ENCODE measurements around the gene TOR1AIP2.

Gene TOR1AIP2

GRCh38 chr1:179917601-179918429, 40.2 kb upstream of the TOR1AIP2 start:
- Histone ChIP-seq H3K4me2 (ENCODE audit: low read length) (no peak overlapping the region), H3K27ac (ENCODE audit: low read length) (no peak overlapping the region), H3K4me3 (ENCODE audit: low read length) (no peak overlapping the region), H2AFZ (ENCODE audit: low read depth, low read length) (no peak overlapping the region), H3K79me2 (ENCODE audit: low read length) (no peaks in the 10 kb centered on the region), H3K4me1 (ENCODE audit: low read length) (peaks cover 1% of the 10 kb centered on the region), H3K9me3 (ENCODE audit: insufficient read depth, low read length) (no peaks in the 10 kb centered on the region), H3K36me3 (replicated peaks; ENCODE audit: low read depth, low read length) (peaks cover 44% of the 10 kb centered on the region), H3K9ac (ENCODE audit: low read length) (no peak overlapping the region), H3K27me3 (ENCODE audit: low read depth, low read length) (no peaks in the 10 kb centered on the region), H4K20me1 (ENCODE audit: insufficient read depth, low read length) (no peaks in the 10 kb centered on the region)
- no peak for TF ChIP-seq EZH2phosphoT487 (IDR thresholded peaks at IDR 0.05; ENCODE audit: low read depth)
- TF ChIP-seq, protein P1, sequence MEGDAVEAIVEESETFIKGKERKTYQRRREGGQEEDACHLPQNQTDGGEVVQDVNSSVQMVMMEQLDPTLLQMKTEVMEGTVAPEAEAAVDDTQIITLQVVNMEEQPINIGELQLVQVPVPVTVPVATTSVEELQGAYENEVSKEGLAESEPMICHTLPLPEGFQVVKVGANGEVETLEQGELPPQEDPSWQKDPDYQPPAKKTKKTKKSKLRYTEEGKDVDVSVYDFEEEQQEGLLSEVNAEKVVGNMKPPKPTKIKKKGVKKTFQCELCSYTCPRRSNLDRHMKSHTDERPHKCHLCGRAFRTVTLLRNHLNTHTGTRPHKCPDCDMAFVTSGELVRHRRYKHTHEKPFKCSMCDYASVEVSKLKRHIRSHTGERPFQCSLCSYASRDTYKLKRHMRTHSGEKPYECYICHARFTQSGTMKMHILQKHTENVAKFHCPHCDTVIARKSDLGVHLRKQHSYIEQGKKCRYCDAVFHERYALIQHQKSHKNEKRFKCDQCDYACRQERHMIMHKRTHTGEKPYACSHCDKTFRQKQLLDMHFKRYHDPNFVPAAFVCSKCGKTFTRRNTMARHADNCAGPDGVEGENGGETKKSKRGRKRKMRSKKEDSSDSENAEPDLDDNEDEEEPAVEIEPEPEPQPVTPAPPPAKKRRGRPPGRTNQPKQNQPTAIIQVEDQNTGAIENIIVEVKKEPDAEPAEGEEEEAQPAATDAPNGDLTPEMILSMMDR (IDR thresholded peaks at IDR 0.05; ENCODE audit: low read depth, low read length), result no peak

- H3K9me3 ChIP-seq (ENCODE audit: insufficient read depth, low read length), result no peaks in the 10 kb centered on the region
- H3K9ac ChIP-seq (ENCODE audit: low read length), result no peak overlapping the region
- H2AFZ ChIP-seq (ENCODE audit: low read depth, low read length), result no peak overlapping the region
- H3K79me2 ChIP-seq (ENCODE audit: low read length), result no peaks in the 10 kb centered on the region
- H3K4me2 ChIP-seq (ENCODE audit: low read length), result no peak overlapping the region
- H4K20me1 ChIP-seq (ENCODE audit: insufficient read depth, low read length), result no peaks in the 10 kb centered on the region
- no peak overlapping the region for H3K4me3 ChIP-seq (ENCODE audit: low read length)
- no peaks in the 10 kb centered on the region for H3K27me3 ChIP-seq (ENCODE audit: low read depth, low read length)
- peaks cover 37% of the 10 kb centered on the region for H3K36me3 ChIP-seq (replicated peaks; ENCODE audit: low read depth, low read length)
- H3K4me1 ChIP-seq (ENCODE audit: low read length), result no peaks in the 10 kb centered on the region
- no peak for TF ChIP-seq EZH2phosphoT487 (IDR thresholded peaks at IDR 0.05; ENCODE audit: low read depth)
- TF ChIP-seq, protein P1 (IDR thresholded peaks at IDR 0.05; ENCODE audit: low read depth, low read length), result no peak
- H3K27ac ChIP-seq (ENCODE audit: low read length), result no peak overlapping the region
Measured at GRCh38 chr1:179911812-179912211, 34.2 kb upstream of the TOR1AIP2 start.

- TF ChIP-seq EZH2phosphoT487 (IDR thresholded peaks at IDR 0.05; ENCODE audit: low read depth), result no peak
- TF ChIP-seq, protein P1 (IDR thresholded peaks at IDR 0.05; ENCODE audit: low read depth, low read length), result no peak
- Histone ChIP-seq H4K20me1 (ENCODE audit: insufficient read depth, low read length) (no peaks in the 10 kb centered on the region), H3K36me3 (replicated peaks; ENCODE audit: low read depth, low read length) (peaks cover 39% of the 10 kb centered on the region), H3K4me3 (ENCODE audit: low read length) (no peak overlapping the region), H3K9ac (ENCODE audit: low read length) (no peak overlapping the region), H3K79me2 (ENCODE audit: low read length) (no peaks in the 10 kb centered on the region), H2AFZ (ENCODE audit: low read depth, low read length) (no peak overlapping the region), H3K27me3 (ENCODE audit: low read depth, low read length) (no peaks in the 10 kb centered on the region), H3K9me3 (ENCODE audit: insufficient read depth, low read length) (no peaks in the 10 kb centered on the region), H3K27ac (ENCODE audit: low read length) (no peak overlapping the region), H3K4me1 (ENCODE audit: low read length) (no peaks in the 10 kb centered on the region), H3K4me2 (ENCODE audit: low read length) (no peak overlapping the region)
Measured at GRCh38 chr1:179910934-179911333, 33.3 kb upstream of the TOR1AIP2 start.

DNA sequence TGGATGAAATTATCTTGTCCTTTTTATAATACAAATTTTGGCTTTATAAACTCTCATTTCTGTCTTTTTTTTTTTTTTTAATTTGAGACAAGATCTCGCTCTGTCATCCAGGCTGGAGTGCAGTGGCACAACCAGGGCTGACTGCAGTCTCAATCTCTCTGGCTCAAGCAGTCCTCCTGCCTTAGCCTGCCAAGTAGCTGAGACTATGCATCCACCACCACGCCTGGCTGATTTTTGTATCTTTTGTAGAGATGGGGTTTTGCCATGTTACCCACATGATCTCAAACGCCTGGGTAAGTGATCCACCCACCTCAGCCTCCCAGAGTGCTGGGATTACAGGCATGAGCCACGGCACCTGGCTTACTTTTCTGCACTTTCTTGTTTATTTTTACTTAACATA, 12.0 kb upstream of the TOR1AIP2 start:
- H4K20me1 ChIP-seq (ENCODE audit: insufficient read depth, low read length), result peaks cover 21% of the 10 kb centered on the region
- H3K9me3 ChIP-seq (ENCODE audit: insufficient read depth, low read length), result no peaks in the 10 kb centered on the region
- no peaks in the 10 kb centered on the region for H3K27me3 ChIP-seq (ENCODE audit: low read depth, low read length)
- H3K79me2 ChIP-seq (ENCODE audit: low read length), result peaks cover 46% of the 10 kb centered on the region
- TF ChIP-seq, protein P1 (IDR thresholded peaks at IDR 0.05; ENCODE audit: low read depth, low read length), result no peak
- TF ChIP-seq EZH2phosphoT487 (IDR thresholded peaks at IDR 0.05; ENCODE audit: low read depth), result no peak
- no peak overlapping the region for H3K4me2 ChIP-seq (ENCODE audit: low read length)
- no peak overlapping the region for H2AFZ ChIP-seq (ENCODE audit: low read depth, low read length)
- no peak overlapping the region for H3K27ac ChIP-seq (ENCODE audit: low read length)
- no peak overlapping the region for H3K4me3 ChIP-seq (ENCODE audit: low read length)
- peaks cover 15% of the 10 kb centered on the region for H3K4me1 ChIP-seq (ENCODE audit: low read length)
- peaks cover 50% of the 10 kb centered on the region for H3K36me3 ChIP-seq (replicated peaks; ENCODE audit: low read depth, low read length)
- H3K9ac ChIP-seq (ENCODE audit: low read length), result no peak overlapping the region
